Measurements from ENCODE around the gene STARD5.
"Not testable (repeated sequence)": the region's sequence is repeated elsewhere in the genome, so short reads cannot be mapped to it uniquely, and the experiment has no call there.

DNA sequence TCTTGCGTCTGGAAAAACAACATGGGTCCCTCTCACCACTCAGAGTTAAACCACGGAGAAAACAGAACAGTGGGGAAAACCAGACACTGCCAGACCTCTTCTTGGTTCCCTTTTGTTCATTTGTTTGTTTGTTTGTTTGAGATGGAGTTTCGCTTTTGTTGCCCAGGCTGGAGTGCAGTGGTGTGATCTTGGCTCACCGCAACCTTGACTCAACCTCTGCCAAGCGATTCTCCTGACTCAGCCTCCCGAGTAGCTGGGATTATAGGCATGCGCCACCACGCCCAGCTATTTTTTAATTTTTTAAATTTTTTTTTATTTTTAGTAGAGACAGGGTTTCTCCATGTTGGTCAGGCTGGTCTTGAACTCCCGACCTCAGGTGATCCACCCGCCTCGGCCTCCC is 24.8 kb upstream of the STARD5 start:
- TF ChIP-seq RAD21 (conservative IDR thresholded peaks at IDR 0.05 in 1 of 2, IDR thresholded peaks at IDR 0.05 in 1 of 2); RNF2 (IDR thresholded peaks at IDR 0.05; ENCODE audit: borderline replicate concordance, low read depth); MAZ (IDR thresholded peaks at IDR 0.05; ENCODE audit: borderline replicate concordance, low read depth, low read length); HOXA7 (CRISPR knock-in tag; IDR thresholded peaks at IDR 0.05); POLR2A (IDR thresholded peaks at IDR 0.05; ENCODE audit: low read length); GATA3 (IDR thresholded peaks at IDR 0.05; ENCODE audit: borderline replicate concordance): not testable (repeated sequence)
- TF ChIP-seq, protein P1, sequence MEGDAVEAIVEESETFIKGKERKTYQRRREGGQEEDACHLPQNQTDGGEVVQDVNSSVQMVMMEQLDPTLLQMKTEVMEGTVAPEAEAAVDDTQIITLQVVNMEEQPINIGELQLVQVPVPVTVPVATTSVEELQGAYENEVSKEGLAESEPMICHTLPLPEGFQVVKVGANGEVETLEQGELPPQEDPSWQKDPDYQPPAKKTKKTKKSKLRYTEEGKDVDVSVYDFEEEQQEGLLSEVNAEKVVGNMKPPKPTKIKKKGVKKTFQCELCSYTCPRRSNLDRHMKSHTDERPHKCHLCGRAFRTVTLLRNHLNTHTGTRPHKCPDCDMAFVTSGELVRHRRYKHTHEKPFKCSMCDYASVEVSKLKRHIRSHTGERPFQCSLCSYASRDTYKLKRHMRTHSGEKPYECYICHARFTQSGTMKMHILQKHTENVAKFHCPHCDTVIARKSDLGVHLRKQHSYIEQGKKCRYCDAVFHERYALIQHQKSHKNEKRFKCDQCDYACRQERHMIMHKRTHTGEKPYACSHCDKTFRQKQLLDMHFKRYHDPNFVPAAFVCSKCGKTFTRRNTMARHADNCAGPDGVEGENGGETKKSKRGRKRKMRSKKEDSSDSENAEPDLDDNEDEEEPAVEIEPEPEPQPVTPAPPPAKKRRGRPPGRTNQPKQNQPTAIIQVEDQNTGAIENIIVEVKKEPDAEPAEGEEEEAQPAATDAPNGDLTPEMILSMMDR (IDR thresholded peaks at IDR 0.05) = not testable (repeated sequence)
- TF ChIP-seq, protein P2, sequence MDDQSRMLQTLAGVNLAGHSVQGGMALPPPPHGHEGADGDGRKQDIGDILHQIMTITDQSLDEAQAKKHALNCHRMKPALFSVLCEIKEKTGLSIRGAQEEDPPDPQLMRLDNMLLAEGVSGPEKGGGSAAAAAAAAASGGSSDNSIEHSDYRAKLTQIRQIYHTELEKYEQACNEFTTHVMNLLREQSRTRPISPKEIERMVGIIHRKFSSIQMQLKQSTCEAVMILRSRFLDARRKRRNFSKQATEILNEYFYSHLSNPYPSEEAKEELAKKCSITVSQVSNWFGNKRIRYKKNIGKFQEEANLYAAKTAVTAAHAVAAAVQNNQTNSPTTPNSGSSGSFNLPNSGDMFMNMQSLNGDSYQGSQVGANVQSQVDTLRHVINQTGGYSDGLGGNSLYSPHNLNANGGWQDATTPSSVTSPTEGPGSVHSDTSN (IDR thresholded peaks at IDR 0.05) = not testable (repeated sequence)
